Measurements from ENCODE around the gene SYTL5.

DNA sequence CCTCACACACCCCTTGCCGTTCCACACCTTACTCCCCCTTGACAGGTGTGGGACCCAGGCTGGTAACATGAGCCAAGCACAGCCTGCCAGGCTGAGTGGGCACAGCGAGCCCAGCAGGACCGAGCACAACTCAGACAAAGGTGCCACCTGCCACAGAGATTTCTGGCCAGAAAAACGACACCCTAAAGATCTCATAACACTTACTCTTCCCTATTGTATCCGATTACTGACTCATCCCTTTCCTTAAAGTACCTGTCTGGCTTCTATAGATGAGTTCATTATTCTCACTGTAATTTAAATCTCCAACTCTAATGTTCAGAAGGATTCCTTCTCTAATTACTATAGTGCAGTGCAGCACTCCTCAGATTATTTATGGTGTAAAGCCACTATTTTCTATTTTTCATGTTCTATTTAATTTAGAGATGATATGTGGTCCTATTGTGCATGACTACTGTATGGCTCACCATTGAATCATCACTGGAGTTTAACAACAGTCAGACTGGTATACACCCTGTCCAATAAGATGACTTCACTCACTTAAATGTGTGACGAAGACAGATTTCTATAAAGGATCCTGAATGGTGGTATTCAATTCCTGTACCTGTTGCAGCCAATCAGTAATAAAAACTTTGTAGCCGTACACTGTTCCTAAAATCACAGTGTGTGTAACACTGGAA lies 7.6 kb upstream of the SYTL5 start:
- TF ChIP-seq, protein P1, sequence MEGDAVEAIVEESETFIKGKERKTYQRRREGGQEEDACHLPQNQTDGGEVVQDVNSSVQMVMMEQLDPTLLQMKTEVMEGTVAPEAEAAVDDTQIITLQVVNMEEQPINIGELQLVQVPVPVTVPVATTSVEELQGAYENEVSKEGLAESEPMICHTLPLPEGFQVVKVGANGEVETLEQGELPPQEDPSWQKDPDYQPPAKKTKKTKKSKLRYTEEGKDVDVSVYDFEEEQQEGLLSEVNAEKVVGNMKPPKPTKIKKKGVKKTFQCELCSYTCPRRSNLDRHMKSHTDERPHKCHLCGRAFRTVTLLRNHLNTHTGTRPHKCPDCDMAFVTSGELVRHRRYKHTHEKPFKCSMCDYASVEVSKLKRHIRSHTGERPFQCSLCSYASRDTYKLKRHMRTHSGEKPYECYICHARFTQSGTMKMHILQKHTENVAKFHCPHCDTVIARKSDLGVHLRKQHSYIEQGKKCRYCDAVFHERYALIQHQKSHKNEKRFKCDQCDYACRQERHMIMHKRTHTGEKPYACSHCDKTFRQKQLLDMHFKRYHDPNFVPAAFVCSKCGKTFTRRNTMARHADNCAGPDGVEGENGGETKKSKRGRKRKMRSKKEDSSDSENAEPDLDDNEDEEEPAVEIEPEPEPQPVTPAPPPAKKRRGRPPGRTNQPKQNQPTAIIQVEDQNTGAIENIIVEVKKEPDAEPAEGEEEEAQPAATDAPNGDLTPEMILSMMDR (IDR thresholded peaks at IDR 0.05) = no peak
- no peak for TF ChIP-seq POLR2A (IDR thresholded peaks at IDR 0.05)

All from testis (tissue), 2 donors.